HG02642 (cell line): ENCODE results near the gene CLP1.

Source experiments
- ATAC-seq: cut with Tn5 transposase; IDR thresholded peaks from one replicate; pipeline ENCODE4 v1.9.1; 2021; ENCODE audit warnings: mild to moderate bottlenecking; ENCODE audit not compliant: unreplicated experiment, poor library complexity

CLP1 gene

DNA sequence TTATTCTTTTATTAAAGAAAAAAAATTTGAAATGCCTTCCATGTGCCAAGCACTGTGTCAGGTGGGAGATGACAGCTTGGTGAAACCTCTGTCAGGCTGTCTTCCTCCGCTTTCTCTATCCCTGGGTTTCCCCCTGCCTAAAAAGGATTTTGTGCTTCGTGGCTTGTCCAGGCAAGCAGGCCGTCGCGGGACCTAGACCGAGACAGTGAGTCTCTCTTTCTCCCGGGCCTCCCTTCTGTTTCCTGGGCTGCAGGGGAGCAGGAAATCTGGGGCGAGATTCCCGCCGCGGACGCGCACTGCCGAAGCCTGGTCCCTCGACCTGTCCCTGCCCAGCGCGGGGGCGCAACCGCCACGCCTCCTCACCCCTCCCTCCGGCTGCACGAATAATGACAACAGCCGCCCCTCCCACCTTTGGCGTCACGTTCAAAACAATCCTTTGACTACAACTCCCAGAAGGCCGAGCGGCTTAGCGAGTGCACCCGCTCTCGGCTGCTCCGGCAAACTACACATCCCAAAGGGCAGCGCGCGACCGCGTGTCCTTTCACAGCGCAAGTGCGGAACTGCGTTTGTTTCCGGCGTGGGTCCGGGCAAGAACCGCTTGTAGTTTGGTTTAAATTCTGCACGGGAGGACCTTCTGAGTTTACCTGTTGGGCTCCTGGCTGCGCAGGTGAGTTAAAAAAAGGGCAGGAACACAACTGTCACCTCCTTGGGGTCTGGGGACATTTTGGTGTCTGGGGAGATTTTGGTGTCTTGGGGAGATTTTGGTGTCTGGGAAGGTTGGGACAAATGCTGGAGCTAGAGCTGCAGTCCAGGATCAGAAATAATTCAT is at the start of gene CLP1:
CLP1 (plus strand) TSS at position 569 of the 829 bp plus-strand sequence. CDS start 1,715 bp downstream, outside the sequence.
- ATAC-seq: peak; percentile 99

DNA sequence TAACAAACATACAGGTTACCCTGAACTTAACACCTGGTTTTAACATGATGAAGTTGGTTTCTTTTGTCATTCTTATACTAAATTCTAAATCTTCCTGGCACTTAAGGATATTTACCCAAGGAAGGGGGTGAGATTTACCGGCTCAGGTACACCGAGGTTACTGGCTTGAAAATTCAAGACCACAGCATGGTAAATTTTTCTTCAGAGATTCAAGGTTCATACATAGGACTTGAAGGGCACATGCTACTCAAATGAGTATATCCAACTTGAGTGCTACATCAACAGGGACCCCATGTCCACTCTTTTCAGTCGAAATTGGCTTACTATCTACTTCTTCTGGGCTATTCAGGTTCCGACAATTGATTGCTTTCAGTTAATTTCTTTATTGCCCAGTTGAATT is 47.4 kb upstream of the CLP1 start:
- no peak for ATAC-seq

GRCh38 chr11:57614234-57614772 is 43.3 kb upstream of the CLP1 start:
- ATAC-seq: no peak

DNA sequence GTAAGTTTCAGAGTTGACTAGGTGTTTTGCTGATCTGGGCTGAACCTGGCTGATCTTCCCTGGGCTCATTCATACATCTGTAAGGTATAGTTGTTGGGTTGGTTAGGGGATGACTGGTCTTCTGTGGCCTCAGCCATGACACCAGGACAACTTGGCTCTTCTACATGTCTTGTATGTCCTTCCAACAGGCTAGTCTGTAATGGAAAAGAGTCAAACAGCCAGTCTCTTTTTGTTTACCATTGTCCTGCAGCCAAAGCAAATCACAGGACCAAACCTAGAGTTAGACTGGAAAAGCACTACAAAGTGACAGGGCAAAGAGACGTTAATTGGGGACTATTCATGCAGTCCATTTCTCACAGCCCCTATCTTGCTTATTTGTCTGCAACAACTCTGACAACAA is 42.3 kb upstream of the CLP1 start:
- ATAC-seq: no peak

- no peak for ATAC-seq
These were observed 41.0 kb upstream of the CLP1 start for GRCh38 chr11:57616595-57616994.

GRCh38 chr11:57618438-57618837 is 39.1 kb upstream of the CLP1 start:
- no peak for ATAC-seq

DNA sequence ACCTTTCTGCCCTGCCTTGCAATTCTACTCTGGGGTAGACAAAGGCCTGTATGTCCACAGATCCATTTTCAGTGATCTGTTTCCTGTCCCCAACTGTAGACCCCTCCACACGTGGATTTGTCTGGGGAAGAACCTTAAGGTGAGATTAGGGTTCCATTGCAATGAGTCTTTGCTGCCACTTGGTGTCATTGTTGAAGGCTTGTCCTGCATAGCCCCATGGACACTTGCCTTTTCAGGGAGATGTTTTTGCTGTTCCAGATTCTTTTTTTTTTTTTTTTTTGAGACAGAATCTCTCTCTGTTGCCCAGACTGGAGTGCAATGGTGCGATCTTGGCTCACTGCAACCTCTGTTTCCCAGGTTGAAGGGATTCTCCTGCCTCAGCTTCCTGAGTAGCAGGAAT is 38.2 kb upstream of the CLP1 start:
- ATAC-seq: no peak

- no peak for ATAC-seq
These were observed 37.1 kb upstream of the CLP1 start for GRCh38 chr11:57620467-57620866.

DNA sequence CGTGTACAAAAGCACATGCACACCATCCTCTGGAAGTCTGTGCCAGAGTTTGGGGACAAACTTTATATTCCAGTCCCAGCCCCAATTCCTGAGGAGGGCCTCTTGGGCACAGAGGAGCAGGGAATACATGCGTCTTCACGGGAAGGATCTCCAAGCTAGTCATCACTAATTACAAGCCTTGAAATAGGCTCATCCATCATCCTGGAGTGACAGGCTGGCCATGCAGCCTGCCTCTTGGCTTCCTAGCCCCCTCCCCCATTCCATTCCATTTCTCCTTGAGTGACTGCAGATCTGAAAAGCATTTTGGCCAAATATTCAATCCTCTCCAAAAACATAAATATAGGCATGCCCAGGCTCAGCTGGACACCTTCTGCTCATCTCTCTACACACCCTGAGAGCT is 35.3 kb upstream of the CLP1 start:
- ATAC-seq: no peak

DNA sequence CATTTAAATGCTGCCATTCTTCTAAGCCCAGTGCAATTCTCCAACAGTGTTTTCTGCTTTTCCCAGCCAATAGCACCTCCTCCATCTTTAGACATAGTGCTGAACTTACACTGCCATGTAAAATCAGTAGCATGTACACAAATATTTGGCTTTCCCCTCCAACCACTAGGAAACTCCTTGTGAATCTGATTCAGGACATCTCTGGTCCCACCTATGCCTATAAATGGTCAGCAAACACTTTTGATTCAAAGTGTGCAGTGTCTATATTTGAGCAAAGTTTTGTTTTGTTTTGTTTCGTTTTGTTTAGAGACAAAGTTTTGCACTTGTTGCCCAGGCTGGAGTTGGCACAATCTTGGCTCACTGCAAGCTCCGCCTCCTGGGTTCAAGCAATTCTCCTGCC is 32.7 kb upstream of the CLP1 start:
- no peak for ATAC-seq

- no peak for ATAC-seq
These were observed 30.7 kb upstream of the CLP1 start for GRCh38 chr11:57626895-57627294.

- no peak for ATAC-seq
These were observed 27.4 kb upstream of the CLP1 start for GRCh38 chr11:57630171-57630570.

DNA sequence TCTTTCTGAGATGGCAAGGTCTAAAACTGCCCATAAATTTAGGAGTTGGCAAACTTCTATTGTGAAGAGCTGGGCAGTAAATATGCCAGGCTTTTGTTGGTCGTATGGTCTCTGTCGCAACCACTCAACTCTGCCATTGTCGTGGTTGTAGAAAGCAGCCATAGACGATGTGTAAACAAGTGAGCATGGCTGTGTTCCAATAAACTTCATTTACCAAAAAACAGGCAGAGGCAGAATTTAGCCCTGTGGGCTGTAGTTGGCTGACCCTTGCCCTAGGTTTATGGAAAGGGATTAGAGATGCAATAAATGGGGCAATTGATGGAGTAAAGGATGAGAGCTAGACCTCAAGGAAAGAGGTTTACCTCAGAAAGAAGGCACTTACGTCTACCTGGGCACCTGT is 25.4 kb upstream of the CLP1 start:
- no peak for ATAC-seq

DNA sequence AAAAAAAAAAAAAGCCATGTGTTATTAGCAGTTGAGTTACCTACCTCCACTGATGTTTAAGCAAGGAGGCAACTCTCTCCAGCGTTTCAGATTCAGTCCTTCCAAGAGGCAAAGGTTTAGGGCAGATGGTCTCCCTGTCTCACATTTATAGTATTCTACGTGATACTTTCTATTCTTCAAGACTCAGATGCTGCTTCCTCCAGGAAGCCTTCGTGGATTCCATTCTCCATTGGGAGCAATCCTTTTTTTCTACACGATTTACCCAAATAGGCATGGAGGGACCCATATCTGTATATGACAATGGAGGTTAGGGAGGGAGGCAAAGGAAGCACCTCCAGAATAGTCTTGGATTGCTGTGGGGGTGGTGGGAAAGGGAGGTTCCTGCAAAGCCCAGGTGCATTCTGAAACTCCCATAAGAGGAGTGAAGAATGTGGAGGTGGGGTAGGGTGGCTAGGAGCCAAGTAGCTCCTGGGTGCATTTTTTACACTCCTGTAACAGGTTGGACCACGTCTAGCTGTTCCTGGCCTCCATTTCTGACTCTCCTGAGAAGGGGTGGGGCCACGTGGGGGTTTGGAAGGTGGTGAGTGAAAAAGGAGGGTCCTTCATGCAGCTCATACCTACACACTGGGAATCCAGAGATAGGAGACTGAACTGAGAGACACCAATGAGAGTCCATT is 24.0 kb upstream of the CLP1 start:
- ATAC-seq: no peak

- ATAC-seq: no peak
These were observed 23.3 kb upstream of the CLP1 start for GRCh38 chr11:57634311-57634710.

- ATAC-seq: no peak
These were observed 22.3 kb upstream of the CLP1 start for GRCh38 chr11:57635246-57635645.

DNA sequence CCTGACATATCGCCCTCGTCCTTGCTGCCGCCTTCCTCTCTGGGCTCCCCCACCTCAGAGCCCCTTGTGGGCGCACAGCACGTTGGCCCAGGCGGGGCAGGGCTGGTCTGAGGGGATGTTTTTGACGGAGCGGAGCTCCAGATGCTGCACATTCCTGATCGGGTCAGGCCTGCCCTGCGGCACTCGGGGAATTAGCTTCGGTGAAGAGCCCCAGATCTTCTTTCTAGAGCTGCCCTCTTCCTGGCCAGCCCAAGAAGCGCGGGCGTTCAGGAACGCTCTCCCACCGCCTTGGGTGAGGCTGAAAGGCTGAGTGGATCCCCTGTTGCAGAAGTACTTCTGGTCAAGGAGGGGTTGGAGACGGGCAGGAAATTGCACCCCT is 19.9 kb upstream of the CLP1 start:
- ATAC-seq: no peak

DNA sequence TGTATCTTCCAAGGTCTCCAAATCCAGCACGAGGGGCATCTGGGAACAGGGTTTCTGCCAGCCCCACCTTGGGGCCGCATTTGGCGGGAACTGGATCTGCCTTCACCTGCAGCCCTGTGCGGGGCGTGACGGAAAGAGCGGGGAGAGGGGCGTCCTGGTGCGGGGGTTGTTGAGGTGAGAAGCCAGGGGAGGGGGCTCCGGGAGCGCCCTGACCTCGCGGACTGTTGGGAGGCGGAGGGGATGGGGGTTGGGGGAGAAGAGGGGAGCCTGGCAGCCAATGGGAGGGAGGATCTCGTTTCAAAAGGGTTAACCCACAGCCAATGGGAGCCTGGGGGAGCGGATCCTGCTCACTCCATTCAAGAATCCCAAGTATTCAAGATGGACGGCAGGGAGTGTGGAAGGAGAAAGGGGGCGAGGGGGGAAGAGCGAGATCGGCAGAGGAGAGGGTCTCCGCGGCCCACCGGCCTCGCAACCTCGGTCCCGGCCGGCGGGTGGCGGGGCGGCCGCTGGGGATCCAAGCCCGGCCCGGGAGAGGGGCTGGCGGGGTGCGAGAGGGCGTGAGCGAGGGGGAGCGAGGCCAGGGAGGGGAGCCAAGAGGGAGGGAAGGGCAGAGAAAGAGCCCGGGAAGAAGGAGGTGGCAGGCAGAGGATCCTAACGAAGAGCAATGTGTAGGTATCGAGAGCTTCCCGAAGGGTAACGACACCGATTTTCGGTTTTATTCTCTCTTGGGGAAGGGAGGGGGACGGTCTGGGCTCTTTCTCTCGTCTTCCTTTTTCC is 19.4 kb upstream of the CLP1 start:
- ATAC-seq: peak; percentile 54

DNA sequence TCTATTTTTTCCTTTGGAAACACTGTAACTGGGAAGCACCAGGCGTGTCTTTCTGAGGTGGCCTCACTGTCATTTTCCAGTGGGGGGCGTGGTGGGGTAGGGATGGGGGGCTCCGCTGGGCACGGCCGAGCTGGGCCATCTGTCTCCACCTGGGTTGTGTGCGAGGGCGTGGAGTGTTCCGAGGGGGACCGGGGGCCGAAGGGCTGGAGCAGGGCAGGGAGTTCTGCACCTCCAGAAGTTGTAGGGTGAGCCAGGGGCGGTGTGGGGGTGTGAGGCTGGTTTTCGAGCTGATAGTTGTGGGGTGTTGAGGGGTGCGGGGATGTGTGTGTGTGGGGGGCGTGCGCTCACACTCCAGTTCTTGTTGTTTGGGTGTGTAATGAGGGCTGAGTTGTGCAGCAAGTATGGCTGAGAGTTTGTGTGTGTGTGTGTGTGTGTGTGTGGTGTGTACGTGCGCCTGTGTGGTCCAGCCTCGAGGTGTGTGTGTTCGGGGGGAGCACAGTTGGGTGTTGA is 18.7 kb upstream of the CLP1 start:
- no peak for ATAC-seq

DNA sequence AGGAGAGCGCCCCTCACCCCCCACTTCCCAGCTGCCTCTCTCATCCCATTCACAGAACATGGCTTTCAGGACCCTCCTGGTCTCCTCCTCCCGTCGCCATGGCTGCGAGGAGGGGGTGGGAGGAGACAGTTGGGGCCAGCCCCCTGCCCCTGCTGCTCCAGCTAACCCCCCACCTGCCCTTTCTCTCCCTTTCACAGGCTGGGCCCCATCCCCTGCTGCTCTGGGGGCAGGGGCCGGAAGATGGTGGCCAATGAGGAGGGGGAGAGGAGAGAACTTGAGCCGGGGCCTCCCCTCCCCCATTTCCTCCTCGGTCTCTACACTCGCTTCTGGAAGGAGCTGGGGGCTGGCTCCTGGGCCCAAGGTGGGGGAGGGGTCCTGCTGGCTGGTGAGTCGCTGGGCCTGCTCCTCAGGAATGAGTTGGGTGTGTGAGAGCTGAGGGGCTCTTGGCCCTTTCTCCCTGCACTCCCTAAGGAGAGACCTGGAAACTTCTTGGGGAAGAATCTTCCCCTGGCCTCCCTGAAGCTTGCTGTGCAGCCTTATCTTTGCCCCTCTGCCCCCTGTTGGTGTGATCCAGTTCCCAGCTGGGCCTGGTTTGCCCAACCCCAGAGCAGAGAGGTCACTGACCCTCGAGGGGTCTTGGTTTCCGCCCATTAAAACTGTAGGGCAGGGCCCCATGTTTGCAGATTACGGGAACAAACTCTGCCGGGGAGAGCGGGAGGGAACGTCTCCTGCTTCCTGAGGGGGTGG is 18.1 kb upstream of the CLP1 start:
- ATAC-seq: no peak
